Activated B cell treated with CpG ODN at 0.5 μM for 24 hours (primary cell): ENCODE results near the gene RFX4. TPM values are rescaled to one million over a fixed set of nuclear protein-coding genes. Genes with fewer than 3 reads are reported as not detected.

Experiments used
- ATAC-seq: fragments of 200-7000 bp; cut with Tn5 transposase; one replicate; pipeline ENCODE4 v1.10.0; 2021; ENCODE audit warnings: low read depth, mild to moderate bottlenecking, moderate library complexity
- CTCF ChIA-PET: fragments of 350-600 bp; sonication (Branson Sonifier 250); formaldehyde crosslinking; loops from one replicate; lab custom pipeline; 2021; ENCODE audit warnings: antibody characterized with exemption; lab: Charles Lee
- POLR2A ChIA-PET: fragments of 350-600 bp; sonication (Branson Sonifier 250); formaldehyde crosslinking; loops from one replicate; lab custom pipeline; 2021; ENCODE audit warnings: antibody characterized with exemption; lab: Charles Lee
- DNase-seq: peaks from one replicate; pipeline ENCODE4 v3.0.0; 2022
- H3K27ac Mint-ChIP-seq: one replicate; pipeline ENCODE4 v1.8.0; 2020; ENCODE audit warnings: mixed read lengths
- H3K27me3 Mint-ChIP-seq: one replicate; pipeline ENCODE4 v1.8.0; 2021; ENCODE audit warnings: mixed read lengths
- H3K36me3 Mint-ChIP-seq: one replicate; pipeline ENCODE4 v1.8.0; 2021; ENCODE audit warnings: low read depth, mixed read lengths
- H3K4me1 Mint-ChIP-seq: one replicate; pipeline ENCODE4 v1.8.0; 2021; ENCODE audit warnings: mixed read lengths
- H3K4me3 Mint-ChIP-seq: one replicate; pipeline ENCODE4 v1.8.0; 2020; ENCODE audit warnings: mild to moderate bottlenecking, mixed read lengths
- H3K9me3 Mint-ChIP-seq: one replicate; pipeline ENCODE4 v1.8.0; 2020; ENCODE audit warnings: mixed read lengths
- CTCF ChIP-seq: fragments of 200-600 bp; IDR thresholded peaks from one replicate; pipeline ENCODE4 v1.8.0; 2022; ENCODE audit warnings: antibody characterized with exemption, mild to moderate bottlenecking
- intact Hi-C: fragments of 100-400 bp; cut with micrococcal nuclease; formaldehyde crosslinking; loops from one replicate; pipeline ENCODE4 v1.15.1; 2024
- total RNA-seq: library from RNA; stranded (reverse); gene quantifications from 2 replicates; pipeline ENCODE4 v1.2.3, GENCODE V29; 2022

Gene RFX4
- not detected in 2 replicates for total RNA-seq

GRCh38 chr12:106582641-106583230 is at the start of gene RFX4:
TSS of gene RFX4 (plus strand) at chr12:106583004. CDS start at chr12:106583321, 317 bp downstream.
- H3K27ac Mint-ChIP-seq: no peak within 1 kb of the TSS
- CTCF ChIA-PET: no interaction called here
- intact Hi-C loops: loop anchor here (10.0 kb wide), 1 partner anchor 332 kb away; no protein-coding TSS in a partner anchor
- H3K9me3 Mint-ChIP-seq: no peaks in the 10 kb centered on the region
- no peak for TF ChIP-seq CTCF
- peaks cover 17% of the 10 kb centered on the region for H3K4me1 Mint-ChIP-seq
- H3K4me3 Mint-ChIP-seq: peak within 1 kb of the TSS; percentile 5
- ATAC-seq (no peak), DNase-seq (no peak)
- peaks cover 73% of the 10 kb centered on the region for H3K27me3 Mint-ChIP-seq
- POLR2A ChIA-PET: no interaction called here
- no peaks in the 10 kb centered on the region for H3K36me3 Mint-ChIP-seq

- Mint-ChIP-seq H3K36me3 (no peaks in the 10 kb centered on the region), H3K9me3 (peaks cover 20% of the 10 kb centered on the region), H3K27ac (no peak overlapping the region), H3K27me3 (peaks cover 8% of the 10 kb centered on the region), H3K4me1 (no peaks in the 10 kb centered on the region), H3K4me3 (no peak overlapping the region)
- ATAC-seq: no peak
- POLR2A ChIA-PET: no interaction called here
- CTCF ChIA-PET: no interaction called here
- intact Hi-C loops: no loop called here
- DNase-seq: no peak
- TF ChIP-seq CTCF: no peak
Measured at GRCh38 chr12:106541201-106541600, 41.6 kb upstream of the RFX4 start.

GRCh38 chr12:106551410-106551809 is 31.4 kb upstream of the RFX4 start:
- ChIA-PET POLR2A (no interaction called here), CTCF (no interaction called here)
- Mint-ChIP-seq H3K4me1 (no peaks in the 10 kb centered on the region), H3K27ac (no peak overlapping the region), H3K27me3 (peaks cover 23% of the 10 kb centered on the region), H3K36me3 (no peaks in the 10 kb centered on the region), H3K4me3 (no peak overlapping the region), H3K9me3 (peaks cover 16% of the 10 kb centered on the region)
- no peak for DNase-seq
- TF ChIP-seq CTCF: no peak
- ATAC-seq: no peak
- intact Hi-C loops: no loop called here

GRCh38 chr12:106552228-106552627 is 30.6 kb upstream of the RFX4 start:
- no peak for TF ChIP-seq CTCF
- intact Hi-C loops: no loop called here
- H3K9me3 Mint-ChIP-seq: peaks cover 16% of the 10 kb centered on the region
- ATAC-seq: no peak
- no peak for DNase-seq
- no peak overlapping the region for H3K27ac Mint-ChIP-seq
- no peaks in the 10 kb centered on the region for H3K4me1 Mint-ChIP-seq
- no peaks in the 10 kb centered on the region for H3K36me3 Mint-ChIP-seq
- H3K4me3 Mint-ChIP-seq: no peak overlapping the region
- ChIA-PET CTCF (no interaction called here), POLR2A (no interaction called here)
- H3K27me3 Mint-ChIP-seq: peaks cover 21% of the 10 kb centered on the region

DNA sequence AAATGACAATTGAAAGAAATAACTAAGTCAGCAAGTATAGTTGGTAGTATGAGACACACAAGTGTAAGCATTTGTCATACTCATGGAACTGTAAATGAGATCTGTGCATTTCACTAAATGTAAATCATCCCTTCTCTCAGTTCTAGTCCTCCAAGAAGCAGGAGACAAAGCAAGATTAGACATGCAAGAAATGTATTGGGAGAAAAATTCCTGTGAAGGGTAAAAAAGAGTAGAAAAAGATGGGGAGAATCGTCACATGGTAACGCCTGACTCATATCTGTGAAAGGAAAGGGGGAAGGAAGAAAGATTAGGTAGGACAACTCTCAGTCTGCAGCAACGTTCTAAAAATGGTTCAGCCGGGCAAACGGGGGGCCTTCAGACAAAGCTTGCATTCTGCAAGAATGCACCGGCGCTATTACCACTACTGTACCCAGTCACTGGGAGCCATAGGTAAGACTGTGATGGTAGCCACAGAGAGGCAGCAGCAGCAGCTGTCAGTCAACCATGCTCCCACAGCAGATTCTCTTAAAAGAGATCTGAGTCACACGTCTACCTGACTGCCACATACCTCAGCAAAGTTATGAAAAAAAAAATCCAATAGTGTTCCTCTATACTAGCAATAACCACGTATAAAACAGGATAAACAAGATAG is 18.0 kb upstream of the RFX4 start:
- Mint-ChIP-seq H3K4me1 (no peaks in the 10 kb centered on the region), H3K27me3 (peaks cover 30% of the 10 kb centered on the region), H3K27ac (no peak overlapping the region), H3K36me3 (no peaks in the 10 kb centered on the region), H3K4me3 (no peak overlapping the region), H3K9me3 (peaks cover 4% of the 10 kb centered on the region)
- TF ChIP-seq CTCF: no peak
- ATAC-seq (no peak), DNase-seq (no peak)
- intact Hi-C loops: no loop called here
- POLR2A ChIA-PET: no interaction called here
- CTCF ChIA-PET: no interaction called here
